PC-9 (cell line): ENCODE data around the gene IQSEC3. TPM values are rescaled to one million over a fixed set of nuclear protein-coding genes. Genes with fewer than 3 reads are reported as not detected.
"Not testable (repeated sequence)": the region's sequence is repeated elsewhere in the genome, so short reads cannot be mapped to it uniquely, and the experiment has no call there.

ENCODE experiments used
- BruUV-seq: library from RNA; stranded (reverse); fragments of 400-500 nt; replicated peaks from 2 replicates; lab custom pipeline; 2021; lab: Mats Ljungman, UMichigan
- CTCF ChIA-PET: fragments of 300-600 bp; sonication (Branson Sonifier 250); formaldehyde crosslinking; loops from one replicate; lab custom pipeline; 2022; ENCODE audit warnings: antibody characterized with exemption; lab: Charles Lee
- POLR2A ChIA-PET: fragments of 300-600 bp; sonication (Branson Sonifier 250); formaldehyde crosslinking; loops from one replicate; lab custom pipeline; 2022; ENCODE audit warnings: antibody characterized with exemption; ENCODE audit not compliant: unreplicated experiment; lab: Charles Lee
- DNase-seq, 2 experiments: peaks; one replicate each; pipeline versions ENCODE4 v3.0.0 to v3.0.0-alpha.2; 2015 to 2022; ENCODE audit warnings: mixed read lengths in 1 of 2
- H2AFZ ChIP-seq: fragments of 200-600 bp; sonication (generic); 2 replicates; pipeline ENCODE4 v1.8.1; 2017; ENCODE audit warnings: antibody characterized with exemption
- H3F3A ChIP-seq: fragments of 200-600 bp; sonication (generic); 2 replicates; pipeline ENCODE4 v1.8.1; 2017; ENCODE audit warnings: antibody characterized with exemption, mild to moderate bottlenecking, low read depth; ENCODE audit not compliant: insufficient read depth
- H3K27ac ChIP-seq: fragments of 200-600 bp; sonication (generic); 2 replicates; pipeline ENCODE4 v1.6.1; 2016; ENCODE audit warnings: mixed run types
- H3K27me3 ChIP-seq: fragments of 200-600 bp; sonication (generic); 2 replicates; pipeline ENCODE4 v1.6.1; 2016; ENCODE audit warnings: low read depth, mixed run types; ENCODE audit not compliant: insufficient read depth
- H3K36me3 ChIP-seq: fragments of 200-600 bp; sonication (generic); 2 replicates; pipeline ENCODE4 v1.6.1; 2016; ENCODE audit warnings: low read depth, mixed run types
- H3K4me1 ChIP-seq: fragments of 200-600 bp; sonication (generic); replicated peaks from 2 replicates; pipeline ENCODE4 v1.6.1; 2016; ENCODE audit warnings: mixed run types; ENCODE audit not compliant: insufficient read depth
- H3K4me2 ChIP-seq: fragments of 200-600 bp; sonication (generic); 2 replicates; pipeline ENCODE4 v1.6.1; 2017; ENCODE audit warnings: mixed run types
- H3K4me3 ChIP-seq: fragments of 200-600 bp; sonication (generic); 2 replicates; pipeline ENCODE4 v1.6.1; 2016; ENCODE audit warnings: mixed run types
- H3K79me2 ChIP-seq: fragments of 200-600 bp; sonication (generic); 2 replicates; pipeline ENCODE4 v1.6.1; 2017; ENCODE audit warnings: low read depth, mixed run types
- H3K9me2 ChIP-seq: fragments of 200-600 bp; sonication (generic); 2 replicates; pipeline ENCODE4 v1.8.1; 2017; ENCODE audit warnings: mild to moderate bottlenecking; ENCODE audit not compliant: insufficient read depth
- H3K9me3 ChIP-seq: fragments of 200-600 bp; sonication (generic); 2 replicates; pipeline ENCODE4 v1.8.1; 2016; ENCODE audit warnings: low read depth; ENCODE audit not compliant: insufficient read depth
- H4K20me1 ChIP-seq: fragments of 200-600 bp; sonication (generic); 2 replicates; pipeline ENCODE4 v1.8.1; 2017; ENCODE audit not compliant: insufficient read depth
- EZH2 ChIP-seq: fragments of 200-600 bp; sonication (generic); IDR thresholded peaks from 2 replicates; pipeline ENCODE4 v1.8.0; 2017; ENCODE audit warnings: antibody characterized with exemption, low read depth
- intact Hi-C: fragments of 100-400 bp; cut with micrococcal nuclease; formaldehyde crosslinking; loops from one replicate; pipeline ENCODE4 v1.10.0; 2022; ENCODE audit not compliant: unreplicated experiment
- total RNA-seq: library from RNA; stranded (reverse); gene quantifications from 2 replicates; pipeline ENCODE4 v1.2.3, GENCODE V29; 2021
- TF ChIP-seq, protein P1 (sequence below): fragments of 200-600 bp; sonication (generic); conservative IDR thresholded peaks from 2 replicates; pipeline ENCODE4 v1.6.1; 2017; ENCODE audit warnings: mixed run types, antibody characterized with exemption, mild to moderate bottlenecking, moderate library complexity

Gene IQSEC3
- total RNA-seq, 1 experiment from 2014 or later = not detected

DNA sequence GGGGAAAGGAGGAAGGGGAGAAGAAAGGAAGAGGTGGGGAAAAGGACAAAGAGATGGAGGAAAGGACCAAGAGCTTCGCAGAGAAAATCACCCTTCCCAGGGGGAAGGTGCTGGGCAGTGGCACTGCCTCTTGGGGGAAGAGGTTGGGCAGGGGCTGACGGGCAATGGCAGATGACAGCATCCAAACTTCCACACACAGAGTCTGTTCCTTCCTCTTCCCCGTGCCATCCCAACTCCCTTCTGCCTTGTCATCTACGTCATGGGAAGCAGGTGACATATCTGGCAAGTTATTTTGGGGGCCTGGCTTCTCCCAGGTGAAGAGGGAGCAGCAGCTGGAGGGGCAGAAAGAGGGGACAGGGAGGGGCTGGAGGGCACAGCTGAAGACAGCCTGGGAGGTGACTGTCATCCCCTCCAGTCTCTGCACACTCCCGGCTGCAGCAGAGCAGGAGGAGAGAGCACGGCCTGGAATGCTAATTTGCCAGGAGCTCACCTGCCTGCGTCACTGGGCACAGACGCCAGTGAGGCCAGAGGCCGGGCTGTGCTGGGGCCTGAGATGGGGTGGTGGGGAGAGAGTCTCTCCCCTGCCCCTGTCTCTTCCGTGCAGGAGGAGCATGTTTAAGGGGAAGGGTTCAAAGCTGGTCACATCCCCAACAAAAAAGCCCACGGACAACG, 43.9 kb upstream of the IQSEC3 start:
- no peaks in the 10 kb centered on the region for H3K27me3 ChIP-seq
- H3K4me3 ChIP-seq = no peak overlapping the region
- H4K20me1 ChIP-seq = no peaks in the 10 kb centered on the region
- intact Hi-C loops = no loop called here
- H2AFZ ChIP-seq = no peak overlapping the region
- no peaks in the 10 kb centered on the region for H3K4me1 ChIP-seq
- BruUV-seq = no TSS peak
- CTCF ChIA-PET = no interaction called here
- no peaks in the 10 kb centered on the region for H3K9me2 ChIP-seq
- TF ChIP-seq, protein P1, sequence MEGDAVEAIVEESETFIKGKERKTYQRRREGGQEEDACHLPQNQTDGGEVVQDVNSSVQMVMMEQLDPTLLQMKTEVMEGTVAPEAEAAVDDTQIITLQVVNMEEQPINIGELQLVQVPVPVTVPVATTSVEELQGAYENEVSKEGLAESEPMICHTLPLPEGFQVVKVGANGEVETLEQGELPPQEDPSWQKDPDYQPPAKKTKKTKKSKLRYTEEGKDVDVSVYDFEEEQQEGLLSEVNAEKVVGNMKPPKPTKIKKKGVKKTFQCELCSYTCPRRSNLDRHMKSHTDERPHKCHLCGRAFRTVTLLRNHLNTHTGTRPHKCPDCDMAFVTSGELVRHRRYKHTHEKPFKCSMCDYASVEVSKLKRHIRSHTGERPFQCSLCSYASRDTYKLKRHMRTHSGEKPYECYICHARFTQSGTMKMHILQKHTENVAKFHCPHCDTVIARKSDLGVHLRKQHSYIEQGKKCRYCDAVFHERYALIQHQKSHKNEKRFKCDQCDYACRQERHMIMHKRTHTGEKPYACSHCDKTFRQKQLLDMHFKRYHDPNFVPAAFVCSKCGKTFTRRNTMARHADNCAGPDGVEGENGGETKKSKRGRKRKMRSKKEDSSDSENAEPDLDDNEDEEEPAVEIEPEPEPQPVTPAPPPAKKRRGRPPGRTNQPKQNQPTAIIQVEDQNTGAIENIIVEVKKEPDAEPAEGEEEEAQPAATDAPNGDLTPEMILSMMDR = no peak
- TF ChIP-seq EZH2 = no peak
- no peaks in the 10 kb centered on the region for H3K79me2 ChIP-seq
- H3K4me2 ChIP-seq = no peak overlapping the region
- POLR2A ChIA-PET = no interaction called here
- no peak for DNase-seq
- H3K27ac ChIP-seq = no peak overlapping the region
- H3K36me3 ChIP-seq = no peaks in the 10 kb centered on the region
- H3F3A ChIP-seq = no peaks in the 10 kb centered on the region
- H3K9me3 ChIP-seq = no peaks in the 10 kb centered on the region

GRCh38 chr12:27904-28303, 38.7 kb upstream of the IQSEC3 start:
- BruUV-seq, H3K4me3 ChIP-seq: not testable (repeated sequence)

DNA sequence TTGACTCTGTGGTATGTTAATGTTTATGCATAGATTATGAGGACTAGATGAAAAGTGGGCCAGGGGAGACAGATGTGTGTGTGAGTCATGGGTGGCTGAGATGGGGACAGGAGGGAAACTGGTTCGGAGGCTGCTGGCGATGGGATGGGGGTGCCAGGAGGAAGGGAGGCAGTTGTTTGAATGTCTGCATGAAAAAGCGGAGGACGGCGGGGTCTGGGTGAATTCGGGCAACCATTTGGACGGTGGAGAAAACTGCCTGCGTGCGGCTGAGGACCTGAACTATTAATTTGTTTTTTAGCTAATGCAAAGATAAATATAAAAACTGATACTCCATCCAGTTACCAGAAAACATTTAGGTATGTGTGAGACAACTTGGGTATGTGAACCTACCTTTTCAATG, 27.8 kb upstream of the IQSEC3 start:
- H3K9me3 ChIP-seq, CTCF ChIA-PET, DNase-seq, intact Hi-C loops, H3K9me2 ChIP-seq, H3K36me3 ChIP-seq, H3F3A ChIP-seq, H3K27ac ChIP-seq, H3K4me2 ChIP-seq, H3K79me2 ChIP-seq, BruUV-seq, H4K20me1 ChIP-seq, POLR2A ChIA-PET, H3K4me1 ChIP-seq, H2AFZ ChIP-seq, H3K4me3 ChIP-seq: not testable (repeated sequence)
- H3K27me3 ChIP-seq = peaks cover 18% of the 10 kb centered on the region

More at GRCh38 chr12:27904-28303, 38.7 kb upstream of the IQSEC3 start:
- H3K4me1 ChIP-seq, H3K36me3 ChIP-seq, H3F3A ChIP-seq, DNase-seq, H3K79me2 ChIP-seq, H3K27ac ChIP-seq, H2AFZ ChIP-seq, H3K27me3 ChIP-seq, intact Hi-C loops, H3K4me2 ChIP-seq, H3K9me3 ChIP-seq, H4K20me1 ChIP-seq, CTCF ChIA-PET, H3K9me2 ChIP-seq, POLR2A ChIA-PET: not testable (repeated sequence)

DNA sequence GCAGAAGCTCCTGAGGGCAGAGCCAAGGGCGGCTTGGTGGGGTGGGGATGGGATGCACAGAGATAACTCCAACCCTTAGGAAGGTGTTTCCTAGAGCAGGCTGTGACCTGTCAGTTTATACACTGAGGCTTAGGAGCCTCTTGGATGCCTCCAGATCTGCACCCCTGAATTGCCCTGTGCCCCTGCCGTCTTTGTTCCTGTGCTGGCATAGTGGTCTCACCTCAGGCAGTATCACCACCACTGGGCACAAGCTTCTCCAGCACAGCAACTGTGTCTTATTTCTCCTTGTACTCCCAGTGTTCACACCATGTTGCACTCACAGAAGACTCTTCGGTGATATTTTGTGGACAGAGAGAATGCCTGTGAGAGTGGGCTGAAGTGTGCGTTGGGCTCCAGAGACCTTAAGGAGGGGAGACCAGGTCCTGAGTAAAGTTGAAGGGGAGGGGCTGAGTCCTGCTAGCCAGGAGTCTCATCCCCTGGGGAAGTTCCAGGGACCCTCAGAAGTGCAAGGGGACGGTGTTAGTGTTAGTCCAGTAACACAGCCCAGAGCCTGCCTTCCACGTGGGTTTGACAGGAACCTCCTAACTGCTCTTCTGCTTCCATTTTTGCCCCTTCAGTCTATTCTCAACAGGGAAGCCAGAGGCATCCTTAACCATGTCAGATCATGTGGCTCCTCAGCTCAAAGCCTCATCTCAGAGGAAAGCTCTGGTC, 26.9 kb upstream of the IQSEC3 start:
- H4K20me1 ChIP-seq, H3K9me3 ChIP-seq, intact Hi-C loops, H3K27ac ChIP-seq, H3K4me1 ChIP-seq, DNase-seq, H3K9me2 ChIP-seq, H3K79me2 ChIP-seq, H3K4me3 ChIP-seq, H3K36me3 ChIP-seq, H2AFZ ChIP-seq, H3F3A ChIP-seq, POLR2A ChIA-PET, CTCF ChIA-PET, BruUV-seq, H3K4me2 ChIP-seq: not testable (repeated sequence)
- H3K27me3 ChIP-seq = peaks cover 27% of the 10 kb centered on the region

- CTCF ChIA-PET, DNase-seq, H3K4me1 ChIP-seq, H3K36me3 ChIP-seq, H3F3A ChIP-seq, H3K4me2 ChIP-seq, H3K79me2 ChIP-seq, H3K27ac ChIP-seq, intact Hi-C loops, BruUV-seq, H4K20me1 ChIP-seq, H3K9me3 ChIP-seq, H3K9me2 ChIP-seq, H3K4me3 ChIP-seq, H2AFZ ChIP-seq, POLR2A ChIA-PET: not testable (repeated sequence)
- peaks cover 63% of the 10 kb centered on the region for H3K27me3 ChIP-seq
These were observed 22.2 kb upstream of the IQSEC3 start for GRCh38 chr12:44352-44751.

DNA sequence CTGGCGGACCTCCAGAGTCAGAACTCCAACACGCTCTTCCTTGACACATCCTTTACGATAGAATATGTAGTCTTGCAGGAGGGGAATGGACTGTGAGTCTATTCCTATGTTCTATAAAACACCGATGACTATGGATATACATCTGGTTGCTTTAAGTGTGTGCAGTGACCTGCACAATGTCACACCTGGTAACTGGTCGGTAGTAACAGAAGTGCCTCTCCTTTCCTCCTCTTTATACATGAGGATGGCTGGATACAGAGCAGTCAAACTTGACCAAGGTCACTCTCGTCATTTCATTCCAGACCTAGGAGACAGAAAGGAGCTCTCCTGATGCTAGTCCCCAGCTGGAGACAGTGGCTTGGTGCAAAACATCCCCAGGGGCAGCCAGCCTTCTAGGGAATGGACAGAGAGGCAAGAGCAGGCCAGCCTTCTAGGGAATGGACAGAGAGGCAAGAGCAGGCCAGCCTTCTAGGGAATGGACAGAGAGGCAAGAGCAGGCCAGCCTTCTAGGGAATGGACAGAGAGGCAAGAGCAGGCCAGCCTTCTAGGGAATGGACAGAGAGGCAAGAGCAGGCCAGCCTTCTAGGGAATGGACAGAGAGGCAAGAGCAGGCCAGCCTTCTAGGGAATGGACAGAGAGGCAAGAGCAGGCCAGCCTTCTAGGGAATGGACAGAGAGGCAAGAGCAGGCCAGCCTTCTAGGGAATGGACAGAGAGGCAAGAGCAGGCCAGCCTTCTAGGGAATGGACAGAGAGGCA, 21.2 kb upstream of the IQSEC3 start:
- H3K27ac ChIP-seq, H3K79me2 ChIP-seq, H3F3A ChIP-seq, H2AFZ ChIP-seq, CTCF ChIA-PET, H3K9me3 ChIP-seq, DNase-seq, H3K4me3 ChIP-seq, H3K4me1 ChIP-seq, H3K9me2 ChIP-seq, H3K4me2 ChIP-seq, H4K20me1 ChIP-seq, intact Hi-C loops, POLR2A ChIA-PET, H3K36me3 ChIP-seq, BruUV-seq: not testable (repeated sequence)
- peaks cover 58% of the 10 kb centered on the region for H3K27me3 ChIP-seq
